Regular cardiac myocyte (primary cell): ENCODE measurements around the gene UNC13A. TPM values are rescaled to one million over a fixed set of nuclear protein-coding genes. Genes with fewer than 3 reads are reported as not detected.

ENCODE experiments used
- total RNA-seq: library from RNA; depleted of rRNA; stranded (reverse); fragments of >200 nt; gene quantifications from 2 replicates; pipeline ENCODE4 v1.2.3, GENCODE V29; 2014

The UNC13A gene
- total RNA-seq: 1.3 and 3.9 TPM in 2 replicates

DNA sequence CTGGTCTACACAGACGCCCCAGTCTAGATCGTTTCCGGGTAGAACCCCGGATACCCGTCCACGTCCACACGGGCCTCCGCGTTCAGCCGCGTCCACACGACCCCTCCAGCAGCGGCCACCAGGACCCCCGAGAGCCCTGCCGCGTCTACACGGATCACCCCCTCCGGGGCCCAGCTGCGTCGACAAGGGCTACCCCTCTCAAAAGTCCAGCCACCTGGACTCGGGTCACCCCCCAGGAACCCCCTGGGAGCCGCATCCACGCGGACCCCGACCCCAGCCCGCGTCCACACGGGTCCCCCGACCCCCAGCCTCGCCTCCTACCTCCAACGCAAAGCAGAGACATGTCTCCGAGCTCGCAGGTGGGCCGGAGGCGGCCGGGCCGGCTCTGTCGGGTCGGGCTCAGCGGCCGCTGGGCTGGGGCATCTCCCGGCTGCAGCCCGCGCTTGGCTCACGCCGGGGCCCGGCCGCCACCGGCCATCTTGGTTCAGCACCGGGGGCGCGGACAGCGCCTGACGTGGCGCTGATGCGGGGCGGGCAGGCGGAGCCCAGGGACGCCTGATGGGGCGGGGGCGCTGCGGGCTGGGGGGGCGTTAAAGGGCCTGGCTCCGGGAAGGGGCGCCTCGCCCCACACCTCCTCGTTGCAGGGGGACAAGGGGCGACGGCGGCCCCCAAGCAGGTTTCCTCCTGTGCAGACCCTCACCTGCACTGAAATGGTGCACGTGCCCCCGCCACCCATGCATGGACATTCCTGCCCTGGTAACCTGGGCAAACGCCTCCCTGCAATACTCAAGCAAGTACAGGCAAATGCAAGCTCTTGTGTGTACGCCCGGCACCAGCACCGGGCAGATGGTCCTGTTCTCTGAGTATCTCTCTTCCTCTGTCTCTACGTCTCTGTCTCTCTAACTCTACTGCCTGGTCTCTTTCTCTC lies at the start of gene UNC13A:
Gene UNC13A (minus strand): TSS at position 498 of the 928 bp plus-strand sequence. CDS start 155 bp downstream, at position 343.

GRCh38 chr19:17718947-17719711 lies 31.0 kb upstream of the UNC13A start, which contains the start of gene MAP1S:
Gene MAP1S (plus strand): TSS chr19:17719480. CDS start chr19:17719503, 23 bp downstream.

GRCh38 chr19:17555480-17555928 lies 132.7 kb downstream of the UNC13A start, which contains the start of gene COLGALT1:
Gene COLGALT1 (plus strand): TSS chr19:17555649. CDS start chr19:17555714, 65 bp downstream.

Other genes starting within 250 kb of the UNC13A start
- gene TMEM221, start 239.7 kb downstream of the UNC13A start, total RNA-seq: under 0.01 TPM in 1 of 2 replicates, not detected in the other
- gene NXNL1, start 227.4 kb downstream of the UNC13A start, total RNA-seq: not detected in 2 replicates
- 9.2 and 35.0 TPM in 2 replicates for gene SLC27A1, start 217.8 kb downstream of the UNC13A start, total RNA-seq
- gene PGLS, start 176.7 kb downstream of the UNC13A start, total RNA-seq: 37.8 and 38.9 TPM in 2 replicates
- gene COLGALT1, start 132.7 kb downstream of the UNC13A start, total RNA-seq: 105 and 131 TPM in 2 replicates
- gene MAP1S, start 31.1 kb upstream of the UNC13A start, total RNA-seq: 24.0 and 27.0 TPM in 2 replicates
- 0.56 and 0.58 TPM in 2 replicates for gene FCHO1, start 63.1 kb upstream of the UNC13A start, total RNA-seq
- not detected in 2 replicates for gene B3GNT3, start 106.8 kb upstream of the UNC13A start, total RNA-seq
- not detected in 2 replicates for gene INSL3, start 133.2 kb upstream of the UNC13A start, total RNA-seq
- gene JAK3, start 159.6 kb upstream of the UNC13A start, total RNA-seq: 3.1 and 3.9 TPM in 2 replicates
- gene RPL18A, start 171.6 kb upstream of the UNC13A start, total RNA-seq: 1,052 and 1,128 TPM in 2 replicates
- gene SLC5A5, start 183.6 kb upstream of the UNC13A start, total RNA-seq: not detected in 2 replicates
- 16.1 and 62.1 TPM in 2 replicates for gene CCDC124, start 244.7 kb upstream of the UNC13A start, total RNA-seq